ENCODE results near the gene GPD1L.

GPD1L gene

GRCh38 chr3:32195995-32196540, 89.6 kb downstream of the GPD1L start:
- Histone ChIP-seq H3K9me3 (ENCODE audit: control insufficient read depth, insufficient read depth, low read depth, low read length) (no peaks in the 10 kb centered on the region), H3K4me3 (ENCODE audit: low read depth, low read length) (no peak overlapping the region), H3K36me3 (ENCODE audit: control insufficient read depth in 2 of 2, insufficient read depth in 1 of 2, low read length in 2 of 2) (no peaks in the 10 kb centered on the region), H3K4me1 (ENCODE audit: control insufficient read depth, insufficient read depth, low read length) (no peaks in the 10 kb centered on the region; the same call in 1 of the 2 replicates), H3K27ac (ENCODE audit: extremely low read depth, low read depth, low read length) (no peak overlapping the region)
- ChIA-PET POLR2A (interaction anchor here (0.6 kb wide), 1 partner anchor 231 kb away, joined by 3 read pairs; no protein-coding TSS in a partner anchor), CTCF (interaction anchor here (0.9 to 1.0 kb wide), 2 partner anchors 19 to 99 kb away, joined by 3 read pairs; no protein-coding TSS in a partner anchor)
- TF ChIP-seq YY1 (tag by site-specific recombination; IDR thresholded peaks at IDR 0.05) = no peak
- TF ChIP-seq ZNF558 (tag by site-specific recombination; IDR thresholded peaks at IDR 0.05) = no peak
- no peak for TF ChIP-seq ZNF791 (tag by site-specific recombination; IDR thresholded peaks at IDR 0.05)
- no peak for TF ChIP-seq BCL11A (tag by site-specific recombination; IDR thresholded peaks at IDR 0.05; ENCODE audit: low read depth)
- no peak for TF ChIP-seq PRDM4 (tag by site-specific recombination; IDR thresholded peaks at IDR 0.05)
- no peak for TF ChIP-seq ZBTB20 (tag by site-specific recombination; IDR thresholded peaks at IDR 0.05)
- no peak for TF ChIP-seq ZNF324 (tag by site-specific recombination; IDR thresholded peaks at IDR 0.05)
- no peak for TF ChIP-seq CTCF (tag by site-specific recombination; IDR thresholded peaks at IDR 0.05)
- TF ChIP-seq ZBTB11 (tag by site-specific recombination; conservative IDR thresholded peaks at IDR 0.05; ENCODE audit: low read depth) = no peak
- TF ChIP-seq FEZF1 (tag by site-specific recombination; IDR thresholded peaks at IDR 0.05) = no peak
- TF ChIP-seq ZNF518A (tag by site-specific recombination; conservative IDR thresholded peaks at IDR 0.05; ENCODE audit: low read depth) = no peak
- no peak for TF ChIP-seq KLF10 (tag by site-specific recombination; IDR thresholded peaks at IDR 0.05)
- TF ChIP-seq ZNF37A (tag by site-specific recombination; IDR thresholded peaks at IDR 0.05) = no peak
- TF ChIP-seq ZXDB (tag by site-specific recombination; IDR thresholded peaks at IDR 0.05) = no peak
- no peak for TF ChIP-seq ZNF830 (tag by site-specific recombination; IDR thresholded peaks at IDR 0.05; ENCODE audit: low read depth)
- TF ChIP-seq GLIS1 (tag by site-specific recombination; IDR thresholded peaks at IDR 0.05) = no peak
